ENCODE results near the gene MTHFD1L. TPM values are rescaled to one million over a fixed set of nuclear protein-coding genes. Genes with fewer than 3 reads are reported as not detected.

MTHFD1L gene
- total RNA-seq, 1 donor from 2014 or later: 28.1 TPM

- H3K4me3 Mint-ChIP-seq: no peak overlapping the region
- TF ChIP-seq, protein P1, sequence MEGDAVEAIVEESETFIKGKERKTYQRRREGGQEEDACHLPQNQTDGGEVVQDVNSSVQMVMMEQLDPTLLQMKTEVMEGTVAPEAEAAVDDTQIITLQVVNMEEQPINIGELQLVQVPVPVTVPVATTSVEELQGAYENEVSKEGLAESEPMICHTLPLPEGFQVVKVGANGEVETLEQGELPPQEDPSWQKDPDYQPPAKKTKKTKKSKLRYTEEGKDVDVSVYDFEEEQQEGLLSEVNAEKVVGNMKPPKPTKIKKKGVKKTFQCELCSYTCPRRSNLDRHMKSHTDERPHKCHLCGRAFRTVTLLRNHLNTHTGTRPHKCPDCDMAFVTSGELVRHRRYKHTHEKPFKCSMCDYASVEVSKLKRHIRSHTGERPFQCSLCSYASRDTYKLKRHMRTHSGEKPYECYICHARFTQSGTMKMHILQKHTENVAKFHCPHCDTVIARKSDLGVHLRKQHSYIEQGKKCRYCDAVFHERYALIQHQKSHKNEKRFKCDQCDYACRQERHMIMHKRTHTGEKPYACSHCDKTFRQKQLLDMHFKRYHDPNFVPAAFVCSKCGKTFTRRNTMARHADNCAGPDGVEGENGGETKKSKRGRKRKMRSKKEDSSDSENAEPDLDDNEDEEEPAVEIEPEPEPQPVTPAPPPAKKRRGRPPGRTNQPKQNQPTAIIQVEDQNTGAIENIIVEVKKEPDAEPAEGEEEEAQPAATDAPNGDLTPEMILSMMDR (conservative IDR thresholded peaks at IDR 0.05): no peak
- H3K9me3 Mint-ChIP-seq: no peaks in the 10 kb centered on the region
- peaks cover 8% of the 10 kb centered on the region for H3K36me3 Mint-ChIP-seq
- DNase-seq (ENCODE audit: extremely low spot score, unreplicated experiment): no peak
- no peaks in the 10 kb centered on the region for H3K27me3 Mint-ChIP-seq
- no peak overlapping the region for H3K27ac Mint-ChIP-seq
- H3K4me1 Mint-ChIP-seq (ENCODE audit: unreplicated experiment): peaks cover 22% of the 10 kb centered on the region
Observed at GRCh38 chr6:150890346-150890745, 24.8 kb downstream of the MTHFD1L start.

DNA sequence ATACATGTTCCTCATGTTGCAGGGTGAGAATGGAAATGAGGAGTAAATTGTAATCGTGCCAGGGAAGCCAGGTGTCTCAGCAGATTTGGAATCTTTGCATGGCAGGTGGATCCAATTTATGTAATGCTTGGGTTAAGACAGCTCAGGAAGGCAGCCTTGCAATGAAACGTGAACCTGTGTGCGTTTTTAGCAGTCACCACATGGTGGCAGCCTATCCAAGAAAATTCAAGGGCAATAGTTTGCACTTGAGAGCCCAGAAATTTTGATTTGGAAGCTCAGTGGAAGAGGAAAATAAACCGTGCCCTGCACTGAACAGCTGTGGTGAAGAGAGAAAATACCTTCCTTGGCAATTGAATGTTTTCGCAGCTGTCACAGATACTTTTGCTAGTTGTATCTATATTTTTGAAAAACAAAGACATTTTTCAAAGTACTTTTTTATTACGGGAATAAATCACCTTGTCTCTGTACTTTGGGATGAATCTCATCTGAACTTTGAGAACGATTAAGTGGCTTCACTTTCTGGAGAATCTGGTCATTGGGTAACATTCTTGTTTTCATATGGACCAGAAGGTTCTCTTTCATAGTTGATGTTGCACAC is 26.5 kb downstream of the MTHFD1L start:
- peaks cover 7% of the 10 kb centered on the region for H3K36me3 Mint-ChIP-seq
- TF ChIP-seq, protein P1 (conservative IDR thresholded peaks at IDR 0.05): peak; percentile 91

GRCh38 chr6:150894191-150894744 is 28.8 kb downstream of the MTHFD1L start:
- TF ChIP-seq, protein P1 (conservative IDR thresholded peaks at IDR 0.05): no peak
- no peak for DNase-seq (ENCODE audit: extremely low spot score, unreplicated experiment)
- H3K9me3 Mint-ChIP-seq: no peaks in the 10 kb centered on the region
- H3K27me3 Mint-ChIP-seq: no peaks in the 10 kb centered on the region
- peak overlapping the region; percentile 60 for H3K27ac Mint-ChIP-seq
- H3K36me3 Mint-ChIP-seq: peaks cover 3% of the 10 kb centered on the region
- H3K4me3 Mint-ChIP-seq: no peak overlapping the region
- H3K4me1 Mint-ChIP-seq (ENCODE audit: unreplicated experiment): peaks cover 42% of the 10 kb centered on the region

More for the DNA sequence above, 26.5 kb downstream of the MTHFD1L start:
- H3K9me3 Mint-ChIP-seq: no peaks in the 10 kb centered on the region
- H3K27ac Mint-ChIP-seq: no peak overlapping the region
- DNase-seq (ENCODE audit: extremely low spot score, unreplicated experiment): peak; percentile 77
- no peak overlapping the region for H3K4me3 Mint-ChIP-seq
- peaks cover 31% of the 10 kb centered on the region for H3K4me1 Mint-ChIP-seq (ENCODE audit: unreplicated experiment)
- H3K27me3 Mint-ChIP-seq: no peaks in the 10 kb centered on the region

DNA sequence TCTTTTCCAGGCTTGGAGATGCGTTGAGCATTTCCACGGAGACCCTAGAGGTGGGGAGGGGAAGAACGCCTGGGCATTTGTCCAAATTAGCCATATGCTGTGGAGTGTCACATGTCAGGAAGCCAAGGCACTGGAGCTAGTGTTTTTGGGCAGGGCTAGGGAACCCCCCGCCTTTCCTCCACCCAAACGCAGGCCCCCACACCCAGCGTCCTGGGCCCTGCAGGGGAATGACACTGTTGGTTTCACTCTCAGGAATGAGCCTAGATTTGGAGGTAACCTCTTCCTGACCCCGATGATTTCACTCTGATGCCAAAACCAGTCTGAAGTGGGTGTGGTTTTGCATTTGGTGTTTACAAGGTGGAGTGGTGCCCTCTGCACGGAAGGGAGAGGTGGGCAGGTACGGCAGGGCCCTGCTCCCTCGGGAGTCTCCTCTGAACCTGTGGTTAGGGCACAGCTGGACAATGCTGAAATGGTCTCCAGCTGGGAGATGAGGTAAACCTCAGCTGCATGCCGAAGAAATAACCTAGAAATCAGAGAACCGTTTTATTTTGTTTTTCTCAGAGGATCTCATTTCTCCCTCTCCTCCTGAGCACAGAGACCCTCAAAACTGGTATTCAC is 29.5 kb downstream of the MTHFD1L start:
- Mint-ChIP-seq H3K9me3 (no peaks in the 10 kb centered on the region), H3K27me3 (no peaks in the 10 kb centered on the region), H3K27ac (peak overlapping the region; percentile 60), H3K4me1 (ENCODE audit: unreplicated experiment) (peaks cover 42% of the 10 kb centered on the region), H3K36me3 (peaks cover 3% of the 10 kb centered on the region), H3K4me3 (peak overlapping the region; percentile 41)
- TF ChIP-seq, protein P1 (conservative IDR thresholded peaks at IDR 0.05): peak; percentile 50
- no peak for DNase-seq (ENCODE audit: extremely low spot score, unreplicated experiment)

GRCh38 chr6:150895928-150896632 is 30.6 kb downstream of the MTHFD1L start:
- H3K4me1 Mint-ChIP-seq (ENCODE audit: unreplicated experiment): peaks cover 42% of the 10 kb centered on the region
- H3K9me3 Mint-ChIP-seq: no peaks in the 10 kb centered on the region
- H3K27me3 Mint-ChIP-seq: no peaks in the 10 kb centered on the region
- peaks cover 7% of the 10 kb centered on the region for H3K36me3 Mint-ChIP-seq
- TF ChIP-seq, protein P1 (conservative IDR thresholded peaks at IDR 0.05): no peak
- DNase-seq (ENCODE audit: extremely low spot score, unreplicated experiment): no peak
- peak overlapping the region; percentile 60 for H3K27ac Mint-ChIP-seq
- H3K4me3 Mint-ChIP-seq: no peak overlapping the region

Data from type B pancreatic cell (in vitro differentiated cells).